IMR-90 (cell line): ENCODE results near the gene KIF18A. TPM values are rescaled to one million over a fixed set of nuclear protein-coding genes. Genes with fewer than 3 reads are reported as not detected.

Experiments used
- ATAC-seq: fragments of 200-7000 bp; cut with Tn5 transposase; 2 replicates; pipeline ENCODE4 v1.9.1; 2020; ENCODE audit warnings: low read depth, mild to moderate bottlenecking, moderate library complexity
- BruUV-seq: library from RNA; stranded (reverse); fragments of 400-500 nt; replicated peaks from 2 replicates; lab custom pipeline; 2021; lab: Mats Ljungman, UMichigan
- CTCF ChIA-PET: fragments of 300-600 bp; formaldehyde crosslinking; extraction: SDS; loops from one replicate; lab custom pipeline; 2021; ENCODE audit warnings: antibody characterized with exemption; lab: Yijun Ruan, JAX
- POLR2A ChIA-PET: fragments of 300-600 bp; sonication (Branson Sonifier 250); formaldehyde crosslinking; loops from one replicate; lab custom pipeline; 2022; ENCODE audit warnings: antibody characterized with exemption; ENCODE audit not compliant: unreplicated experiment; lab: Charles Lee
- DNase-seq: peaks from one replicate; pipeline ENCODE4 v3.0.0; 2013
- H2AFZ ChIP-seq: replicated peaks from 2 replicates; pipeline ENCODE3; 2013; ENCODE audit warnings: low read length, mild to moderate bottlenecking; ENCODE audit not compliant: poor library complexity
- H2AK5ac ChIP-seq: 2 replicates; pipeline ENCODE4 v1.6.1; 2013; ENCODE audit warnings: low read depth, low read length, inconsistent platforms
- H2AK9ac ChIP-seq: replicated peaks from 2 replicates; pipeline ENCODE3; 2013; ENCODE audit warnings: mild to moderate bottlenecking, low read depth, low read length, moderate library complexity; ENCODE audit not compliant: poor library complexity
- H2BK120ac ChIP-seq: 2 replicates; pipeline ENCODE4 v1.6.1; 2013; ENCODE audit warnings: low read depth, low read length, inconsistent platforms
- H2BK15ac ChIP-seq: 3 replicates; pipeline ENCODE4 v1.6.1; 2013; ENCODE audit warnings: low read depth, low read length, inconsistent platforms
- H2BK20ac ChIP-seq: 2 replicates; pipeline ENCODE4 v1.6.1; 2013; ENCODE audit warnings: low read depth, mild to moderate bottlenecking, inconsistent platforms, low read length, moderate library complexity
- H2BK5ac ChIP-seq: 2 replicates; pipeline ENCODE4 v1.6.1; 2013; ENCODE audit warnings: mild to moderate bottlenecking, low read depth, low read length, inconsistent platforms; ENCODE audit not compliant: poor library complexity, severe bottlenecking
- H3K14ac ChIP-seq: replicated peaks from 2 replicates; pipeline ENCODE4 v1.6.1; 2013; ENCODE audit warnings: low read depth, low read length, inconsistent platforms
- H3K18ac ChIP-seq: 2 replicates; pipeline ENCODE4 v1.6.1; 2013; ENCODE audit warnings: low read depth, low read length, control low read depth
- H3K23ac ChIP-seq: 2 replicates; pipeline ENCODE4 v1.6.1; 2013; ENCODE audit warnings: low read depth, low read length, inconsistent platforms
- H3K27ac ChIP-seq: 2 replicates; pipeline ENCODE4 v1.5.1; 2013; ENCODE audit warnings: mild to moderate bottlenecking, control low read depth, low read length; ENCODE audit not compliant: insufficient read depth
- H3K27me3 ChIP-seq: 2 replicates; pipeline ENCODE4 v1.6.1; 2013; ENCODE audit warnings: low read length; ENCODE audit not compliant: control insufficient read depth, insufficient read depth
- H3K36me3 ChIP-seq: 2 replicates; pipeline ENCODE4 v1.6.1; 2013; ENCODE audit warnings: low read length, mixed read lengths; ENCODE audit not compliant: control insufficient read depth, insufficient read depth
- H3K4ac ChIP-seq: 2 replicates; pipeline ENCODE4 v1.6.1; 2013; ENCODE audit warnings: low read depth, low read length, inconsistent platforms
- H3K4me1 ChIP-seq: 2 replicates; pipeline ENCODE4 v1.6.1; 2013; ENCODE audit warnings: low read length, mixed read lengths; ENCODE audit not compliant: control insufficient read depth, insufficient read depth
- H3K4me2 ChIP-seq: 2 replicates; pipeline ENCODE4 v1.6.1; 2013; ENCODE audit warnings: low read depth, mild to moderate bottlenecking, control low read depth, low read length, moderate library complexity
- H3K4me3 ChIP-seq: 2 replicates; pipeline ENCODE4 v1.5.1; 2013; ENCODE audit warnings: low read depth, mild to moderate bottlenecking, control low read depth, low read length, moderate library complexity; ENCODE audit not compliant: insufficient read depth
- H3K56ac ChIP-seq: 2 replicates; pipeline ENCODE4 v1.6.1; 2013; ENCODE audit warnings: low read length, inconsistent platforms; ENCODE audit not compliant: insufficient read depth; ENCODE audit errors: extremely low read depth
- H3K79me1 ChIP-seq, 2 experiments: 2 replicates each; pipeline ENCODE4 v1.6.1; 2013; ENCODE audit warnings: low read length in 2 of 2, inconsistent platforms in 1 of 2, low read depth in 1 of 2
- H3K9ac ChIP-seq: 2 replicates; pipeline ENCODE4 v1.6.1; 2013; ENCODE audit warnings: low read depth, low read length, control low read depth
- H3K9me1 ChIP-seq: 2 replicates; pipeline ENCODE4 v1.6.1; 2013; ENCODE audit warnings: low read length, inconsistent platforms; ENCODE audit not compliant: insufficient read depth
- H3K9me3 ChIP-seq: 2 replicates; pipeline ENCODE4 v1.6.1; 2013; ENCODE audit warnings: low read length; ENCODE audit not compliant: control insufficient read depth, insufficient read depth
- H4K20me1 ChIP-seq: 2 replicates; pipeline ENCODE4 v1.6.1; 2013; ENCODE audit warnings: low read length, inconsistent platforms; ENCODE audit not compliant: insufficient read depth
- H4K5ac ChIP-seq: 2 replicates; pipeline ENCODE4 v1.6.1; 2013; ENCODE audit warnings: mild to moderate bottlenecking, low read depth, low read length, control low read depth
- H4K8ac ChIP-seq, 2 experiments: 2 replicates each; pipeline ENCODE4 v1.6.1; 2013; ENCODE audit warnings: low read depth in 2 of 2, low read length in 2 of 2, control low read depth in 1 of 2, inconsistent platforms in 1 of 2
- H4K91ac ChIP-seq: 2 replicates; pipeline ENCODE4 v1.6.1; 2013; ENCODE audit warnings: low read depth, low read length, inconsistent platforms; ENCODE audit not compliant: insufficient read depth
- BHLHE40 ChIP-seq: fragments of 150-350 bp; IDR thresholded peaks from 2 replicates; pipeline ENCODE4 v1.6.1; 2016; ENCODE audit warnings: mild to moderate bottlenecking, low read depth, low read length
- CEBPB ChIP-seq: IDR thresholded peaks from 2 replicates; pipeline ENCODE4 v1.6.1; 2012; ENCODE audit warnings: low read depth, low read length, improper control_type of control experiment
- CHD1 ChIP-seq: IDR thresholded peaks from 2 replicates; pipeline ENCODE4 v1.6.1; 2012; ENCODE audit warnings: low read depth, low read length, improper control_type of control experiment
- FOS ChIP-seq: fragments of 150-350 bp; IDR thresholded peaks from 2 replicates; pipeline ENCODE4 v1.6.1; 2016; ENCODE audit warnings: low read depth, low read length
- MAFK ChIP-seq: IDR thresholded peaks from 2 replicates; pipeline ENCODE4 v1.6.1; 2012; ENCODE audit warnings: low read depth, low read length, improper control_type of control experiment
- MAZ ChIP-seq: IDR thresholded peaks from 2 replicates; pipeline ENCODE4 v1.6.1; 2012; ENCODE audit warnings: low read depth, mild to moderate bottlenecking, low read length, improper control_type of control experiment, moderate library complexity, borderline replicate concordance
- MXI1 ChIP-seq: IDR thresholded peaks from 2 replicates; pipeline ENCODE4 v1.6.1; 2012; ENCODE audit warnings: low read depth, mild to moderate bottlenecking, low read length, moderate library complexity, borderline replicate concordance
- POLR2A ChIP-seq: IDR thresholded peaks from 2 replicates; pipeline ENCODE4 v1.6.1; 2012; ENCODE audit warnings: mild to moderate bottlenecking, low read depth, low read length
- RAD21 ChIP-seq: IDR thresholded peaks from 2 replicates; pipeline ENCODE4 v1.6.1; 2012; ENCODE audit warnings: low read length, improper control_type of control experiment
- RCOR1 ChIP-seq: IDR thresholded peaks from 2 replicates; pipeline ENCODE4 v1.6.1; 2012; ENCODE audit warnings: mild to moderate bottlenecking, low read length, improper control_type of control experiment; ENCODE audit not compliant: insufficient replicate concordance
- USF2 ChIP-seq: fragments of 150-350 bp; IDR thresholded peaks from 2 replicates; pipeline ENCODE4 v1.6.1; 2017; ENCODE audit warnings: mild to moderate bottlenecking, antibody characterized with exemption, low read length, low read depth
- WGBS, 2 experiments: methylation state at CpG; one replicate each; pipeline versions ENCODE4 v1.1.5 to v1.1.7; 2013; ENCODE audit warnings: missing lambda C conversion rate in 2 of 2; ENCODE audit not compliant: insufficient read length in 1 of 2; ENCODE audit errors: extremely low coverage in 2 of 2; 5-methylcytosine and 5-hydroxymethylcytosine counted together
- dilution Hi-C: fragments of 300-500 bp; cut with HindIII; formaldehyde crosslinking; loops from one replicate; pipeline ENCODE4 v1.14.3; 2018; ENCODE audit warnings: low sequenced_read_pairs; ENCODE audit not compliant: unreplicated experiment
- in situ Hi-C: fragments of 300-500 bp; cut with MboI; formaldehyde crosslinking; loops from 3 replicates; pipeline ENCODE4 v1.14.3; 2019; ENCODE audit warnings: low sequenced_read_pairs, inconsistent platforms, mixed read lengths
- intact Hi-C: fragments of 100-400 bp; cut with micrococcal nuclease; formaldehyde crosslinking; loops from 2 replicates; pipeline ENCODE4 v1.10.0; 2022
- polyA plus RNA-seq, 3 experiments: library from polyadenylated mRNA; depleted of rRNA; stranded (reverse); fragments of >200 nt; gene quantifications; 2 replicates each; pipeline ENCODE4 v1.2.3, GENCODE V29; 2012; ENCODE audit warnings: low replicate concordance in 1 of 3
- total RNA-seq: library from RNA; depleted of rRNA; stranded (reverse); fragments of >200 nt; gene quantifications from 2 replicates; pipeline ENCODE4 v1.2.3, GENCODE V29; 2012
- TF ChIP-seq, protein P1 (sequence below): conservative IDR thresholded peaks from 2 replicates; pipeline ENCODE4 v1.5.1; 2012; ENCODE audit warnings: mild to moderate bottlenecking, low read depth, low read length, improper control_type of control experiment

The KIF18A gene
- total and polyA plus RNA-seq, 2 of the 4 experiments (the other 2 are of a cell fraction): 8.9 to 24.4 TPM

DNA sequence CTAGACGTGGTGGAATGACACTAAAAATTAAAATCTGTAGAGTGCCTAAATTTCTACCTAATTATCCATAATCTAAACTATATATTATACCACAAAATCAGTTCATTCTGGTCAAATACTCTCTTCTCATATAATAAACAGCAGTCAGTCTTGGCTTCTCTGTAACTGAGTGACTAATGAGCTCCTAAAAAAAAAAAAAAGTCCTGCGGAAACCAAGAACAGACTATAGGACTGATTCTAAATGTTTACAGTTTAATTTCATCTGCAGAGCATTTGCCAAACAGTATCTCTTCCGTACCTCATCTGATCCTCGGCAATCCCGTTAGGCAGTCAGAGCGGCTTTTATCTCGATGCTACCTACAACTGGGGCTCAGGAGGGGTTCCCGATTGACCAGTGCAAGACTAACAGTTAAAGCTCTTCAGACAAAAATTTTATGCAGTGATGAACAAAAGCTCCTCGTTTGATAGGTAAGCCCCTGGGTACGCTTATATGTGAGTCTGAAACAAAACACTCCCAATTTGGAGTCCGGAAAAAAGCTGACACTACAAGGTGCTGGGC lies 686 bp downstream of the KIF18A start:
- Histone ChIP-seq H3K4me2 (peak overlapping the region; percentile 78), H3K4me3 (peak overlapping the region; percentile 67), H3K4ac (peak overlapping the region; percentile 70), H3K36me3 (no peaks in the 10 kb centered on the region), H3K18ac (no peak overlapping the region), H2AK5ac (no peak overlapping the region; the same call in 1 of the 2 replicates), H2AFZ (peak overlapping the region; percentile 79), H3K9ac (peak overlapping the region; percentile 72), H2BK15ac (0 out of 3 replicates have a peak overlapping the region, but pooled peaks have one; percentile 17), H3K56ac (peak overlapping the region; percentile 84), H3K27ac (peak overlapping the region; percentile 67), H2AK9ac (peak overlapping the region; percentile 67), H3K9me3 (no peaks in the 10 kb centered on the region), H4K8ac (peak overlapping the region; percentile 29 to 48), H2BK120ac (peak overlapping the region; percentile 54; the same call in 1 of the 2 replicates), H2BK5ac (peak overlapping the region; percentile 84), H3K14ac (peak overlapping the region; percentile 52), H3K23ac (peak overlapping the region; percentile 20), H4K91ac (peak overlapping the region; percentile 60), H2BK20ac (no peak overlapping the region), H3K9me1 (no peaks in the 10 kb centered on the region), H3K79me1 (peaks cover 0 to 26% of the 10 kb centered on the region in 2 experiments; a peak in 2 of 4 replicates), H3K27me3 (no peaks in the 10 kb centered on the region), H3K4me1 (no peaks in the 10 kb centered on the region), H4K5ac (no peak overlapping the region), H4K20me1 (no peaks in the 10 kb centered on the region)
- peak; percentile 37 for DNase-seq
- in situ Hi-C loops: loop anchor here (10.0 kb wide), 2 partner anchors 402 to 1228 kb away; partner anchors contain the start of gene BDNF
- 0% methylated on average over 3 of the region's 11 CpGs; no CpG with 5 or more reads in 1 of the 2 experiments for WGBS, 2 experiments
- intact Hi-C loops: loop anchor here (1.0 to 5.0 kb wide), 4 partner anchors 173 to 590 kb away; no protein-coding TSS in a partner anchor
- BruUV-seq: TSS peak; percentile 83
- ChIA-PET POLR2A (interaction anchor here (1.0 to 1.6 kb wide), 2 partner anchors 17 to 408 kb away, joined by 3 to 11 read pairs; partner anchors contain the start of gene BDNF), CTCF (interaction anchor here (1.1 kb wide), 1 partner anchor 23 kb away, joined by 3 read pairs; no protein-coding TSS in a partner anchor)
- dilution Hi-C loops: no loop called here
- TF ChIP-seq MAFK: no peak
- TF ChIP-seq, protein P1, sequence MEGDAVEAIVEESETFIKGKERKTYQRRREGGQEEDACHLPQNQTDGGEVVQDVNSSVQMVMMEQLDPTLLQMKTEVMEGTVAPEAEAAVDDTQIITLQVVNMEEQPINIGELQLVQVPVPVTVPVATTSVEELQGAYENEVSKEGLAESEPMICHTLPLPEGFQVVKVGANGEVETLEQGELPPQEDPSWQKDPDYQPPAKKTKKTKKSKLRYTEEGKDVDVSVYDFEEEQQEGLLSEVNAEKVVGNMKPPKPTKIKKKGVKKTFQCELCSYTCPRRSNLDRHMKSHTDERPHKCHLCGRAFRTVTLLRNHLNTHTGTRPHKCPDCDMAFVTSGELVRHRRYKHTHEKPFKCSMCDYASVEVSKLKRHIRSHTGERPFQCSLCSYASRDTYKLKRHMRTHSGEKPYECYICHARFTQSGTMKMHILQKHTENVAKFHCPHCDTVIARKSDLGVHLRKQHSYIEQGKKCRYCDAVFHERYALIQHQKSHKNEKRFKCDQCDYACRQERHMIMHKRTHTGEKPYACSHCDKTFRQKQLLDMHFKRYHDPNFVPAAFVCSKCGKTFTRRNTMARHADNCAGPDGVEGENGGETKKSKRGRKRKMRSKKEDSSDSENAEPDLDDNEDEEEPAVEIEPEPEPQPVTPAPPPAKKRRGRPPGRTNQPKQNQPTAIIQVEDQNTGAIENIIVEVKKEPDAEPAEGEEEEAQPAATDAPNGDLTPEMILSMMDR: no peak
- TF ChIP-seq MXI1: no peak
- no peak for TF ChIP-seq MAZ
- TF ChIP-seq USF2: no peak
- no peak for TF ChIP-seq FOS
- TF ChIP-seq RAD21: no peak
- no peak for TF ChIP-seq CHD1
- no peak for TF ChIP-seq RCOR1
- no peak for TF ChIP-seq POLR2A
- TF ChIP-seq BHLHE40: no peak
- TF ChIP-seq CEBPB: no peak
- peak; percentile 2; the same call in 1 of the 2 replicates for ATAC-seq
